Measurements from ENCODE around the gene C2orf81.

C2orf81 gene

GRCh38 chr2:74390606-74391005, 30.8 kb downstream of the C2orf81 start:
- no peak for DNase-seq (ENCODE audit: low spot score)

GRCh38 chr2:74387346-74387745, 34.1 kb downstream of the C2orf81 start:
- no peak for DNase-seq (ENCODE audit: low spot score)

GRCh38 chr2:74385396-74385795, 36.0 kb downstream of the C2orf81 start:
- DNase-seq (ENCODE audit: low spot score), result no peak

GRCh38 chr2:74384051-74384450, 37.4 kb downstream of the C2orf81 start:
- DNase-seq (ENCODE audit: low spot score), result no peak

DNA sequence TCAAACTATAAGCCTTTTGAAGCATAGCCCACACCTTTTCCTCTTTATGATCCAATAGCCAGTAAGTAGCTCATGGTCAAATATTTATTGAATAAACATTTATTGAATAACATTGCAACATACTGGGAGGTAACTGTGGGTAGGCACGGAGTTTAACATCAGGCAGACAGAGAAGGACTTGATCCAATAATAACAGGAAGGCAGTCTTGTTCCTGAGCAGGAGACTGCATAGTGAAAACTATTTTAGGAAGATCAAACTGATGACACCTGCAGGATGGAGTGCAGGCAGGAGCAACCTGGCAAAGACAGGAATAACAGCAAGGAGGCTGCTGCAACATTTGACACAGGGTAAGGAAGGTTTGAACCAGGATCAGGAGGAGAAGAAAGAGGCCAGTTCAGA, 38.2 kb downstream of the C2orf81 start:
- no peak for DNase-seq (ENCODE audit: low spot score)

- DNase-seq (ENCODE audit: low spot score), result peak; percentile 23
These were observed 39.7 kb downstream of the C2orf81 start for GRCh38 chr2:74381751-74382150.

DNA sequence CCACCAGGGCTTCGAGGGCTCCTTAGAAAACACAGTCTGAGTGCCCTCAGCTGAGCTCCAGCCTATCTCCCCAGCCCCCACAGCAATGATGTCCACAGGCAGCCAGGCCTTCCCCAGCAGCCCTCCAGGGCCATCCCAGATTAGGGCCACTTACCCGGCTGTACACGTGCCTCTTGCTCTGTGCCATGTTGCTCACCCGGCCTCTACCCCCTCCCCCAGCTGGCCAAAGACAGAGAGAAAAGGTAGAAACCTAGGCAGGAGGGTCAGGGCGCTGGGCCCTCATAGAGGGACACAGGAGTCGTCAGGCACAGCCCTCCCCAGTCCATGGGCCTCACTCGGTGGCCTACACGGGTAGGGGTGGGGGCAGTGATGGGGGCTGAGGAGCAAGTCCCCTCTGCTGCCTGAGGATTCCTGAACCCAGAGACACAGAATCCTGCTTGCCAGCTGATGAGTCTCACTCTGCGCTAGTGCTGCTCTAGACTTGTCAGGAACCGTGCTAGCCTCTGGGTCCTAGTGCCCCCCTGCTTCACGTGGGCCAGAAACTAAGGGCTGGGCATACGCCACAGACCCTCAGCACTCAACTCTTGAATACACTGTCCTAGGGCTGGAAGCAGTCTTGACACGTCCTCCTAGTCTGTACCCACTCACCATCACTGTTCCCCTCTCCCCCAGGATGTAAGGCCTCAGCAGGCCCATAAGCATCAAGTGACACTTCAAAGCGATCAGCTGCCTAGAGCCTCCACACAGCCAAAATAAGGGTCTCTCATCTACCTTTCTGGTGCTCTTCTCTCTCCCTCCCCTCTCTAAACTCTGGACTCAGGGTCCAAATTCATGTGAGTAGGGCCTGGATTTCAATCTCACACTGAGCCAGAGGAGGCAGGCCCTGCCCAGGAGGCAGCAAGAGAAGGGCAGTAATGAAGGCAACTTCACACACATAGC, 41.3 kb downstream of the C2orf81 start, which contains the start of gene DCTN1:
Gene DCTN1, minus strand, starts transcription at position 461 of the 939 bp plus-strand sequence. Its CDS starts 274 bp downstream, at position 187.
- DNase-seq (ENCODE audit: low spot score), result peak; percentile 66

GRCh38 chr2:74378007-74378406, 43.4 kb downstream of the C2orf81 start:
- DNase-seq (ENCODE audit: low spot score), result no peak

DNA sequence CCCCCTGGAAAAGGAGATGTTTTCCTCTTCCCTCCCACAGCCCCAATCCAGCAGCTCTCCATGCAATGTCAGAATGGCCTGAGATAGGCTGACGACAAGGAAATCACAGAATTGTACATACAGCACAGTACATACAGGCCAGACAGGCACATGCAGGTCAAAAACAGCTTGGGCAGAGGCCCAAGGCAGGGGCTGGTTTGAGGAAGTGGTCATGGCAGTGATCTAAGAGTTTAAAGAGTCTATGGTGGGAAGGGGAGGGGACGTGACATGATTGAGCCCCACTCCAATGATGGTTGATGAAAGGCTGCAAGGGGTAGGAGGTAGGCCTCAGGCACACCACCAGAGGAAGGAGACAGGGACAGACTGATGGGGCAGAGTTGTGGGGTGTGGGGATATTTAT, 45.6 kb downstream of the C2orf81 start:
- no peak for DNase-seq (ENCODE audit: low spot score)

- DNase-seq (ENCODE audit: low spot score), result no peak
These were observed 46.8 kb downstream of the C2orf81 start for GRCh38 chr2:74374509-74375205.

- DNase-seq (ENCODE audit: low spot score), result no peak
These were observed 47.4 kb downstream of the C2orf81 start for GRCh38 chr2:74373985-74374384.

- DNase-seq (ENCODE audit: low spot score), result peak; percentile 28
These were observed 48.2 kb downstream of the C2orf81 start for GRCh38 chr2:74373221-74373676.

GRCh38 chr2:74372674-74373073, 48.7 kb downstream of the C2orf81 start:
- DNase-seq (ENCODE audit: low spot score), result no peak

DNA sequence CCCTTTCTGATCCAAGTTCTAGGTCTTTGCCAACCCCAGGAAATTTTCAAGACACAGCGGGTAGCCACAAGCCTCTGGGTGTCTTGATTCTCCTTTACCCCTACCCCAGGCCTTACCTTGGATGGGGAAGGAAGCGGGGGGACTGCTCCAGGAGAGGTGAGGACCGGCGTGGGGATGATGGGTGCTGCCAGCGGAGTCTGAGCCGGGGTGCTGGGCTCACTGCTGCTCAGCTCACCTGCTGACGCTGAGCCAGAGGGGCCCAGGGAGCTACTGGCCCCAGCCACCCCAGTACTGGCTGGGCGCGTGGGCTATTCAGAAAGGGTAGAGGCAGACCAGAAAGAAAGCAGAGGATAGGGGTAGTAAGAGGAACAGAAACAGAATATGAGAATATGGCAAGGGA, 50.0 kb downstream of the C2orf81 start:
- no peak for DNase-seq (ENCODE audit: low spot score)

- DNase-seq (ENCODE audit: low spot score), result no peak
These were observed 51.4 kb downstream of the C2orf81 start for GRCh38 chr2:74369976-74370375.

DNA sequence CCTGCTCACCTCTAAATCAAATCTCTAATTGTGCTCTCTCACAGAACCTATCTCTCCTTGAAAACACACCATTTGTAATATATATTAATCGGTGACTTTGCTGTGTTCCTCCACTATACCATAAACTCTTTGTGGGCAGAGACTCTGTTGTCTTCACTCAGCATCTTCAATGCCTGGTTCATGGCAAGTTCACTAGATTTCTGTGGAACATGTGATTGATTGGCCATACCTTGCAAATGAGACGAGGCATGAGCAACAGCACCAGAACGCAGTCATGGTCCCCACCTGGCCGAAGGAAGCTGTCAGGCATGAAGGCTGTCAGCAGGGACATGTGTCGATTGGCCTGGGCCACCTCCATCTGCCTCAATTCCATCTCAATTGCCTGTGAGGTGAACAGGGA, 52.9 kb downstream of the C2orf81 start:
- DNase-seq (ENCODE audit: low spot score), result no peak

GRCh38 chr2:74367789-74368188, 53.6 kb downstream of the C2orf81 start:
- DNase-seq (ENCODE audit: low spot score), result no peak

DNA sequence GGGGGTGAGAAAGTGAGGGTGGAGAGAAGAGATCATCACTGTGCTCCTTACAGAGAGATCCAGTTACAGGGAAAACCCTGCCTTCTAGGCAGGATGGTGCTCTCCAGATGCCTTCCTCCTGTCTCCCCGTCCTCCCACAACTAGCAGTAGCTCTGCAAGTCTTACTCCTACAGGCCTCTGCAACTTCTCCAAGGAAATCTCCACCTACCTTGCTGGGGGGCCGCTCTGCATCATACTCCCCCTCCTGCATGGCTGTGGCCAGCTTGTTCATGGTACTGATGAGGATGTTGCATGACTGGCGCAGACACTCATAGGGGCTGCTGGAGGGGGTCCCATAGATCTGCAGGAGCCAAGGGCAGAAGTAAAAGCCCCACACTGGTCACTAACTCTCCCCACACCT, 55.4 kb downstream of the C2orf81 start:
- DNase-seq (ENCODE audit: low spot score), result no peak

GRCh38 chr2:74364533-74365505, 56.6 kb downstream of the C2orf81 start:
- no peak for DNase-seq (ENCODE audit: low spot score)
